NAMALWA (cell line): ENCODE results near the gene USP35.
"Not testable (repeated sequence)": the region's sequence is repeated elsewhere in the genome, so short reads cannot be mapped to it uniquely, and the experiment has no call there.

Experiments used
- DNase-seq: peaks from one replicate; pipeline ENCODE4 v3.0.0-alpha.2; 2015; ENCODE audit warnings: low spot score

Gene USP35

DNA sequence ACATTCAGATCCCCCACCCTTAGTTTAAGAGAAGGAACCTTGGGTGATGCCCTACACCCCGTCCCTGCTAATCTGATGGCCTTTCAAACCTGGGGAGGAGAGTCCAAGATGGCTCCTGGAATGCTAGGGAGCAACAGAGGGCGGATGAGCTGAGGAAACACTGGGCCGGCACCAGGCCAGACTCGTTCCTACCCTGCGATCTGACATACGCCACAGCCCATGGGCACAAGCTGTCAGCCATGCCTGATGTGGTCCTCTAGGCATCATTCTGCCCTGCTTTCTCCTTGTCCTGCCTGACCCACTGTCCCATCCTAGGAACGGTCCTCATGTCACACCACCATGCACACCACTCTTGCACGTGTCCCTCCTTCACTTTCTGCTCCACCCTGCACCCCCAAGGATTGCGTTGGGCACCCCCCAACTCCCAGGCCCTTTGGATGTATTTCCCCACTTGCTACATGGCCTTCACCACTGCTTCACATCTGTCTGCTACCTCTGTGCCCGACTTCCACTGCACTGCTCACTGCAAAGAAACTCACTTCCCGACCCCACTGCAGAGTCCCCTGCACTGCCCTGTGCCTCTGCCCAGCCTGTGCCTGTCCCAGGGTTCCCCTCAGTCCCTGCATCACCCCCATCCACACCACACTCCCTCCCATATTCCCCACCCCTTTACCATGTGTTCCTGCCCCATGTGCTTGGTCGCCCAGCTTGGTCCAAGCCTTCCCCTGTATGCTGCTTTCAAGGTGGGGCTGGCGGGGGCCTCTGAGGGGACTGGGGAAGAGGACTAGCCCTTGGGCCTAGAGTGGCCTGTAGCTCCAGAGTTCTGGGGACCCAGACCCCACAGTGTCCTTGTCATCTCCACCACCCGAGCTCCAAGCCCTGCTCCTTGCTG is 29.2 kb downstream of the USP35 start:
- DNase-seq: no peak

DNA sequence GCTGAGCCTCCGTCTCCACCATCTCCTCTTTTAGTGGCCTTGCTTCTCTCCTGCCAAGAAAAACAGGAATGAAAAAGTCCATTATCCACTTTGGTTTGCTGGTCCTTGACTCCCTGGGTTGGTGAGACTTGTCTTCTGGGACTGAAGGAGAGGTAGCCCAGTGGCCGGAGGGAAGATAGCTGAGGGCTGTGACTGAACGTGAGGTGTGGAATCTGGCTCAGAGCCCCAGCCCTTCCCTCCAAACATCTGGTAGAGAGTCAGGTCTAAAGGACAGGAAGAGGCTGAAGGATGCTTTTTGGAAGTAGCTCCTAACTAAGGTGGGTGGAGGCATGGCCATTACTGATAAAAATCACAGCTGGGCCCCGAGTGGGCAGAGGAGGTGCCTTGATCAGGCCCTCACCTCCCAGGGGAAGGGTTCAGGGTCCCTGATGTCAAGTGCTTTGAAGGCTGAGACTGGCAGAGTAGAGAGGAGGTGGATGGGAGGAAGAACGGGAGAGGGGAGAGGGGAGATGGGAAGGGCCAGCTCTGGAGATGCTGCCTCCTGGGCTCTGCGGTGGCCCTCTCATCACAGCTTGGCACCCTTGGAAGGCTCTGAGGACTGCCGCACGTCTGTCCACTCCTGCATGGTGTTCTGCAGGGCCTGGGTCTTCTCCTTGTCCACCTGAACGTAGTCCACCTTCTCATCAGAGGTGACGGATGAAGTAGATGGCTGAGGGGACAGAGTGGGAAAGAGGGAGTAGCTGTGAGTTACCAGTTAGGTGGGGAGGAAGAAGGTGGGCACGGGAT is 30.2 kb downstream of the USP35 start:
- no peak for DNase-seq

DNA sequence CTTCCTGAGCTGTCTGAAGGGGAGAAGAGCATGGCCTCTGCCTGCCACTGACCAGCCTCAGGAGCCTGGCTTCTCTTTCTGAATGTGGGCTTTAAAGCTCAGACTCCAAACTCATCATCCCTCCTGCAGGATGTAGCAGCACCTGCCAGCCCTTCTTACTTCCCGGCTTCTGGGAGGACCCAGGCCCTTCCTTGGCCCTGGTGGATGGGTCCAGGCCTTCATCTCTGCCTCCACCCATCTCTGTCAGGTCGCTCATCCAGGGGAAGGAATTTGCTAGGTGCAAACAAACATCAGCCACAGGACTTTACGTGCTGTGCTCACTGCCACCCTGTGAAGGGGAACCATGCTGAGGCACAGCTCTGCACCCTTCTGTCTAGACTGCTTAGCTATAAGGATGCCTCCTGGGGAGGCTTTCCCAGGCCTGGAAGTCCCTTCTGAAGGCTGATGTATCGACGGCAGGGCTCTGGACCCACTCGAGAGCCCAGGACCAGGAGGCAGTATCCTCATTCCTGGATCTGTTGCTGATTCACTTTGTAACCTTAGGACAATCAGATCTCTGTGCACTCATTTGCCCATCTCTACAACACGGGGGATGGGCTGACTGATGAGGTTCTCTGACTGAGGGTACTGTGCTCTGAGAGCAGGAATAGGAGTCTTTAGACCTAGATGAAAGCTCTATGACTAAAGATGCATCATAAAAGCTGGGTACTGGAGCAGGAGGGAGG is 30.9 kb downstream of the USP35 start:
- DNase-seq: no peak

DNA sequence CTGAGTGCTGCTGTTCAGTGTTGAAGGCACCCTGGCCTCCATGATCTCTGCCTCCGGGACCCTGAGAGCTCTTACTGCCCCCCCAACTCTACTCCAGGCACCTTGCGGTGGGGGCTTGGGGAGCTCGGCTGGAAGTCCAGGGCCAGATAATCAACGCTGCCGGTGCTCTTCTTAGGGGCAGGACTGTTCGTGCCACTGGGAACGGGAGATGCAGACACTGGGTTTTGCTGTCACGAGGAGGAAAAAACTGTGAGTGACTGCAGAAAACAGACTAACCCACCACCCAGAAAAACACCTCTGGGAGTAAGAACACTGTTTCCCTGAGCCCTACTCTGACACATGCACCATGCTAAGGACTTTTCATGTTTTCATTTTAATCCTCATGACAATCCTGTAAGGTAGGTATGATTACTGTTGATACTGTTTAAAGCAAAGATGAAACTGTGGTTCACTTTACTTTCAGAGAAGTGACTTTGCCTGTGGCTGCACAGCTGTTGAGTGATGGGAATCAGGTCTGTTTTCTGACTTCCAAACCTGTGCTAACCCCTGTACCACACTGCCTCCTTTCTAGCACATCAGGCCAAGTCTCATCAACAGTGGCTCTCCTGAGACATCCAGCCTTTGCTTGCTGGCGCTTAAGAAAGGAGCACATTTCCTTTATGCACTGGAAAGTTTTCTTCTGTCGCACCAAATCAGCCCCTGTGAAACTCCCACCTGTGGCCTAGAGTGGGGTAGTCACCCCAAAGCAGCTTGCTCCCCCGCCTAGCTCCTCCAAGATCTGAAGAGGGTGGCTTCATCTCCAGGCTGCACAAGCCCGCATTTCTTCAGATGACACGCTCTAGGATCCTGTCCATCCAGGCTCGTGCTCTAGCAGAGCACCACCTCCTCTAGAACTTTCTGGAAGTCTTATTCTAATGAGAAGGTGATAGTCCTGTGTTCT is 31.8 kb downstream of the USP35 start:
- no peak for DNase-seq

DNA sequence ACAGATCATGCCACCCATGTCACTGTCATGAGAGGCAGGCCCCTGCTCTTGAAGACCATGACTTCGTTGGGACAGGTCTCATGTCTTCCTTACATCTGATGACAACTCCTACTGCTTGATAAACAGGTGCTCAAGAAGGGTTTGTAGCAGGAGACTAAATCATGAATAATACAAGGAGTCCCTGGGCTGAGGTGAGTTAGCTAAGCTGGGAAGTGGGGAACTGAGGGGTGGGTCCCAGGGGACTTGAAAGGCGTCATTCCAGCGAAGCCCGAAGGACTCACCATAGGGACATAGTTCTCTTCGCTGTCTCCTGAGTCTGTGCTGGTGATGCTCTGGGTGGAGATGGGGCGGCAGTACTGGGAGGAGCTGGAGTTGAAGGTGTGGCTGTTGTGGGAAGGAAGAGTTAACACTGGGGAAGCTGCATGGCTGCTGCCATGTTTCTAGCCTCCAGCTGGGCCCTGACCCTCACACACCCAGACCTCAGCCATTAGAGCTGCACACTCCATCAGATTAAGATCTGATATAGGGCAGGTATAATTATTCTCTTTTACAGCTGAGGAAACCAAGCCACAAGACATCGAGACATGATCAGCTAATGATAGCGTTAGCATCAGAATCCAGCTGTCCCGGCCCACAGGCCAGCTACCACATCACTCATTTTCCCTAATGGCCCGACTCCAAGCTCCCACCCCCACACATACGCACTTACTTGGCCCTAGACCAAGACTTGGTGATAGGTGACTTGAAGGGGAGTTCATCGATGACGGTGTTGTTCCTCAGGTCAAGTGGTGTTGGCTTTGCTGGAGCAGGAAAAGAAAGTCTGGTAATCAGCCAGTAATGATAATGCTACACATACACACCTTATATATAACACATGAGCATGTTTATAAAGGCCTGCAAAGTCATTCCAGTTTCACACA is 32.9 kb downstream of the USP35 start:
- DNase-seq: no peak

DNA sequence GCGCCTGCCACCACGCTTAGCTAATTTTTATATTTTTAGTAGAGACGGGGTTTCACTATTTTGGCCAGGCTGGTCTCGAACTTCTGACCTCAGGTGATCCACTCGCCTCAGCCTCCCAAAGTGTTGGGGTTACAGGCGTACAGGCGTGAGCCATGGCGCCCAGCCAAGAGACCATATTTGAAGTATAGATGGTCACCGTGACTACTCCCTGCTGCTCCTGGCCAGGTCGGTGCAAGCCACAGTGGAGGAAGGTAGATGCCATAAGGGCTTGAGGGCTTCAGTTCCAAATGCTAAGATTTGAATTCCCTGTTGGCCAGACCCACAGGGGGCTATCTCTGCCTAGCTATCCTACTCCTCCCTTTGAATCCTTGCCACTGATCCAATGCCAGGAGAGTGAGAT is 34.0 kb downstream of the USP35 start:
- not testable (repeated sequence) for DNase-seq

DNA sequence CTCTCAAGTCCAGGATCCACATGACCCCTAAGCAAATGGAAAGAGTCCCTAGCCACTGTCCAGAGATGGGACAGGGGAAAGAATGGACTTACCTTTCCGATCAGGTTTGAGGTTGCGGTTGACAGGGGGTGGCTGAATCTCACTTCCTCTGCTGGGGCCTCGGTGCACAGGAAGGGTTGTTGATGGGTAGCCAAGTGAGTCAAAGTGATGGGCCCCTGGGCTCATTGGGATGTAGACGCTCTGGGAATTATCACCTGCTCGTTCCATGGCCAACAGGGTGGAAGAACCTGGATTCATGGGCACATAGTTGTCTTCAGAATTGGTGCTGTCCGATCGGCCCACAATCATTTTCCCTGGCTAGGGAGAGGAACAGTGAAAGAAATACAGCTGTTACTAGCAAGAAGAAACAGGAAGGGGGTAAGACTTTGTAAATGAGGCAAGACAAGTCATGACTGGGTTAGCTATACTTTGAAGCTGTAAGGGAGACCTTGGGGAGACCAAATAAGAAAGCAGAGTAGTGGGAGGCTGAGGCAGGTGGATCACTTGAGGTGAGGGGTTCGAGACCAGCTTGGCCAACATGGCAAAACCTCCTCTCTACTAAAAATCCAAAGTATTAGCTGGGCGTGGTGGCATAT is 34.7 kb downstream of the USP35 start:
- peak; percentile 21 for DNase-seq

DNA sequence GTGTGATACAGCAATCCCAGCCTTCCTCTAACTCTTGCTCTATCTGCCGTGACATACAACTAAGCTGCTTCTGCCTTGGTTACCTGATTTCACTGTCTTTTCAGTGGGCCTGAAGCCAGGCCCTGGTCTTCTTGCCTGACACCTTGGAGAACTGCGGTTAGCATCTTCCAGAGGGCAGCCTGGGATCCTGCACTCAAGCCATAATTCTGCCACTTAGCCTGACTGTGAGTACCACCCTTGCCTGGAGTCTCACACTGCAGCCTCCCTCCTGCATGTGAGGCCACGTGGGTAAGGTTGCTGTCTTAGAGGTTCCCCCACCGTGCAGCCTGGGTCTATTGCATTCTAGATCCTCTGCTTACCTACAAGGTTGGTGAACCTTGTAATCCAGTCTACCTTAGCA is 35.8 kb downstream of the USP35 start:
- DNase-seq: no peak

DNA sequence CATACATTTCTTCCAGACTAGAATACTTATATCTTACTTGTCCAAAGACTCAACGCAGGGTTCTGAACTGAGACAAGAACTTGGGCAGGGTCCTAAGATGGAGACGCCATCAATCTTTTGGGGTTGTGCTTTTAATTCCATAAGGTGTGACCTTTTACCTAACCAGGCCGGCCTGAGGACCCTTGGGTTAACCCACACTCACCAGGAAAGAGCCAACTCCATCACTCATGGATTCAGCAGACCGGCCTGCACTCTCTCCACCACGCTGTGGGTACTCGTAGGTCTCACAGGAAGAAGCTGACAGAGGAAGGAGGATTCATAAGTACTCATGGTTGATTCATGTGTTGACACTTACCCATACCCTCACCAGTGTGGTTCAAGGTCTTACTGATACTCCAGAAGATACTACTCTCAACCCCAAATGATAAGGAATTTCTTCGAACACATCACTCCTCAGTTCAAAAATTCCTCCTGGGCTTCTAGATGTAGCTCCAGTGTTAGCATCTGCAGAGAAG is 36.2 kb downstream of the USP35 start:
- DNase-seq: no peak

DNA sequence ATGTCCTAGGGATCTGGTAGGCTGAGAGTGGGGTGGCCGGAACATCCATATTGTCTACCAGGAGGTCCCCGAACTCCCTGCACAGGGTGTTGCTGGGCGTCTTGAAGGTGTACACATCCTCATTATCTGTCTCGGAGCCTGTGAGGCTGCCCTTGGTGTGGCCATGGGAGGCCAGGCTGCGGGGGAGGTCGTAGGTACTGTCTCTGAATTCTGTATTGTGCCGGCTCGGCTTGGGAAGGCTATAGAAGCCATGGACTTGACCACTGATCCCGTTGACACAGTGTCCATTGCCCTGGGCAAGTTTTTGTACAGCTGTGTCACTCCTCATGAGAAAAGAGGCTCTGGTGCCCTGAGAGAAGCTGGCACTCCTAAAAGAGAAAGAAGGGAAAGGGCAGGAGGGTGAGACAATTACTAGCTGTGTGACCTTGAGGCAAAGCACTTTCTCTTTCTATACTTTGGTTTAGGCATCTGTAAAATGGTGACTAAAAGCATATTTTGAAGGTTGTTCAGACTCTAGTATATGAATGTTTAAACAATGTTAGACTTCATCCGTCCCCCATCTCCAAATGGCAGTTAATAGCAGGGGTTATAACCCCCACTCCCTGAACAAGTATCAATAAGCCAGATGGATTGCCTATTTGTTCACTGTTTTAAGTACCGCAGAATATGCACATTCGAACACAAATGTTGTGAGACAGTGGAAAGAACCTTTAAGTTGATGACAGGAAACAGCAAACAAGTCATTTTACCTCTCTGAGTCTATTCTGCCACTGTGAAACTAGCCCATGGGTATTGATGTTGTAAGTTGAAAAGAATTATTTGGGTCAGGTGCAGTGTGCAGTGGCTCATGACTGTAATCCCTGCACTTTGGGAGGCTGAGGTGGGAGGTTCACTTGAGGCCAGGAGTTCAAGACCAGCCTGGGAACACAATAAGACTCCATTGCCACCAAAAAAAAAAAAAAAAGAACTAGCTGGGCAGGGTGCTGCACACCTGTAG is 38.3 kb downstream of the USP35 start:
- DNase-seq: no peak

DNA sequence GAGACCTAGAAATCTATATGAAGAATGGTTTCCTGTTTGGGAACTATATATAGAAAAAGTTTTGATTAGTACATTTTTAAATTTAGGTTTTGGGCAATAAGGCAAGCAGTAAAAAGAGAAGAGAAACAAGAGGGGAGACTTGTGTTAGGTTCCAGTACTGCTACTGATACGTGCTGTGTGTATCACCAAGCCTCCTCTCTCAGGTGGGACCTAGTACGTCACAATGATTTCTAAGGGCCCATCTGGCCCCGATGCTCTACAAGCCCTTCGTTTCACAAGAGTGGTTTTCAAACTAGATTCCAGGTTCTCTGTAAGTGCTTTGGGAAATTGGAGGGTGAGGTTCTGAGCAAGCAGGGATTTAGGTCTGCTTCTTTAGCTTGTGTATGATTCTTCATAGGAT is 39.2 kb downstream of the USP35 start:
- peak; percentile 30 for DNase-seq

DNA sequence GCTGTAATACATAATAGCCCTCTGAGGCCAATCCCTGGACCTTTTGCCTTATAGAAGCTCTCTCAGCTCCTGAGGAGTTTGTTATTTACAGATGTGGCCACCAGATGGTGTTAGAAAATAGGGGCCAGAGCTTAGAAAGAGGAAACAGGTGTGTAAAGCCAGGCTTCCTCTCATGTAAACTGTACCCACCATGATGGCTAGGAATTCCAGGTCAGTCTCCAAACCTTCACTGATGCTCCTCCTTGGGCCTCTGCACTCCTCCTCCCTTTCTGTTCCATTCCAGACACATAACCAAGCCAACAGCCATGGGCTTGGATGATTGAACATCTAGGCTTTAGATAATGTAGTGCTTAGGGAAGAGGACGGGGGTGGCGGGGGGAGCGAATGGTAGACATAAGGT is 39.7 kb downstream of the USP35 start:
- DNase-seq: peak; percentile 82

DNA sequence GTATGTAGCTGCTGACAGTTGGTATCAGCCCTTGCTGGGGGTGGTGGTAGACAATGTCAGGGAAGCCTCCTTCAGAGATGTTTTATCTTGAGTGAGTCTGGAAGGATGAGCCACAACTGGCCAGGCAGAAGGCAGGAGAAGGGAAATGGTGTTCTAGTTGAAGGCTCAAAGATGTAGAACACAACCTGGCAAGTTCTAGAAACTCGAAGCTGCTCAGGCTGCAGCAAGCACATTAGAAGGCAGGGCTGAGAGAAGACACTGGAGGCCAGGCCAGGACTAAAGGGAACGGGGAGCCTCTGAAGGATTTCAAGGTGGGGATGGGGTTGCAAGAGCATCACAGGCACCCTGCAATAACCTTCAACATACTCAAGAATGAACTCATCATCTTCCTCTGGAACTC is 40.4 kb downstream of the USP35 start:
- DNase-seq: no peak

DNA sequence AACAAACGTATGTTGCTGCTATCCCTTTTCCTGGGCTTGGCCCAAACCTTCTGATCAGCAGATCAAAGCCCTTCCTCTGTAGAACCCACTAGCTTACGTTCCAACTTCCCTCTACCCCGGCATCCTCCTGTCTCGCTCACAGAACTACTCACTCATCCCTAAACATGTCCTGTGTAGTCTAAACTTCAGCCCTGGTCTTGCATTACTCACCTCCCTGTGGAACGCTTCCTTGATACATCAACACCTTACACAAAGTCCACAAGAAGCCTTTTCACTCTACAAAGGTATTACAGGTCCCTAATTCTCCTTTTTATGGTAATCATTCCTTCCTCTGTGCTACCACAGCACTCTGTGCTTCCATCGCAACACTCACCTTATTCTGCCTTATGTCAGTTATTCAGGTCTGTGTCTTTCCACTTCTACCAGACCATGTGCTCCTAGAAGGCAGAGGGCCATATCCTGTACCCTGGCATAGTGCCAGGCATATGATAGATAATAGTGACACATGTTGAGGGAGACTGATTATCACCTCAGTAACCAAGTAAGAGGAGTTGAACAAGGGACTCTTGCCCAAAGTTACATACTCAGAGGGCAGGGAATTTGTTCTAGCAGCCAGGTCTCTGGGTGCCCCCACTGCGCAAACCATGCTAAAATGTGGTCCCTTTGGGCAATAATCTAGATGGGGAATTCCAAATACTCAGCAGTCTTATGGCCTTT is 41.6 kb downstream of the USP35 start:
- no peak for DNase-seq

DNA sequence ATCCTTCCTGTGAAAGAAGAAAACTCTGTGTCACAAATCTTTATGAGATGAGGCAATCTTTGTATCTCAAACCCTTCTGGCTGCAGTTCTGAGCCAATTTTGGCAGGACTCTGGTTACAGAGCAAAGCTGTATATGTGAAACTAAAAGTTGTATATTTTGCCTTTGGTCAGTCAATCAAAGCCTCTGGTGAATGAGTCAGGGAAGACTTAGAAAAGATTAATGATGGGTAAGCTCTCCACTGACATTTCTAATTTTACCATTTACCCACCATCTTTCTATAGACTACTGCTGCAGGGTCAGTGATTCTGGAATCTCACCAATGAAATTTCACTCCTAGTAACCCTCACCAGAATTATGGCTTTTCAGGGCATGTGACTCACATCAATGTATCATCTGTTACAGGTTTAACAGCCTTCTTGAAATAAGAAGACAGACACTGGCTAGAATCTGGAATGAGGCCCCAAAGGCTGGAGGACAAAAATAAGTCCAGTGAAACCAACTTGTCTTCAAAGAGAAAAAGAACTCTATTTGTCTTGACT is 43.3 kb downstream of the USP35 start:
- DNase-seq: no peak

DNA sequence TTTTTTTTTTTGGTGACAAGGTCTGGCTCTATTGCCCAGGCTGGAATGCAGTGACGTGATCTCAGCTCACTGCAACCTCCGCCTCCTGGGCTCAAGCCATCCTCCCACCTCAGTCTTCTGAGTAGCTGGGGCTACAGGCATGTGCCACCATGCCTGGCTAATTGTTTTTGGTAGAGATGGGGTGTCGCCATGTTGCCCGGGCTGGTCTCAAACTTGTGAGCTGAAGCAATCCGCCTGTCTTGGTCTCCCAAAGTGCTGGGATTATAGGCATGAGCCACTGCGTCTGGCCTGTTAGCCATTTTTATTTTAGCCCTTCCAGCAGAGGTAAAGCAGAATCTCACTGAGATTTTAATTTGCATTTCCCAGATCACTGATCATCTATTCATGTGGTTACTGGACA is 44.3 kb downstream of the USP35 start:
- DNase-seq: not testable (repeated sequence)

DNA sequence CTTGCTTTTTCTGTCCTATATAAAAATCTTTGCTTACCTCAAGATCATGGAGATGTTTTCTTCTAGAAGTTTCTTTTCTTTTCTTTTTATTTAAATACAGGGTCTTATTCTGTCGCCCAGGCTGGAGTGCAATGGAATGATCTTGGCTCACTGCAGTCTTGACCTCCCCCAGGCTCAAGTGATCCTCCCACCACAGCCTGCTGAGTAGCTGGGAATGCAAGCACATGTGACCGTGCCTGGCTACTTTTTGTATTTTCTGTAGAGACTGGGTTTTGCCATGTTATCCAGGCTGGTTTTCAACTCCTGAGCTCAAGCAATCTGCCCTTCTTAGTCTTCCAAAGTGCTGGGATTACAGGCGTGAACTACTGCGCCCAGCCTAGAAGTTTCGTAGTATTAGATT is 45.3 kb downstream of the USP35 start:
- no peak for DNase-seq
